GM18520 (cell line): ENCODE data around the gene ZNF488.

ENCODE experiments used
- ATAC-seq: cut with Tn5 transposase; IDR thresholded peaks from one replicate; pipeline ENCODE4 v1.9.1; 2021; ENCODE audit not compliant: unreplicated experiment

ZNF488 gene

GRCh38 chr10:47367646-47368045 lies 16.4 kb downstream of the ZNF488 start:
- no peak for ATAC-seq

- ATAC-seq = no peak
Observed at GRCh38 chr10:47366731-47367460, 17.2 kb downstream of the ZNF488 start.

- ATAC-seq = no peak
Observed at GRCh38 chr10:47366181-47366631, 17.9 kb downstream of the ZNF488 start.

- ATAC-seq = no peak
Observed at GRCh38 chr10:47365431-47366180, 18.5 kb downstream of the ZNF488 start.

- no peak for ATAC-seq
Observed at GRCh38 chr10:47364911-47365310, 19.2 kb downstream of the ZNF488 start.

GRCh38 chr10:47364366-47364765 lies 19.7 kb downstream of the ZNF488 start:
- no peak for ATAC-seq

GRCh38 chr10:47363781-47364180 lies 20.3 kb downstream of the ZNF488 start:
- no peak for ATAC-seq

GRCh38 chr10:47362199-47362598 lies 21.9 kb downstream of the ZNF488 start:
- ATAC-seq = no peak

- ATAC-seq = no peak
Observed at GRCh38 chr10:47361293-47361692, 22.8 kb downstream of the ZNF488 start.

- no peak for ATAC-seq
Observed at GRCh38 chr10:47360419-47361040, 23.6 kb downstream of the ZNF488 start.

GRCh38 chr10:47359626-47360418 lies 24.3 kb downstream of the ZNF488 start:
- no peak for ATAC-seq

GRCh38 chr10:47359101-47359500 lies 25.0 kb downstream of the ZNF488 start:
- no peak for ATAC-seq

- ATAC-seq = no peak
Observed at GRCh38 chr10:47358457-47358856, 25.6 kb downstream of the ZNF488 start.

GRCh38 chr10:47357911-47358310 lies 26.2 kb downstream of the ZNF488 start:
- no peak for ATAC-seq

GRCh38 chr10:47357131-47357582 lies 26.9 kb downstream of the ZNF488 start:
- no peak for ATAC-seq

GRCh38 chr10:47356708-47357107 lies 27.4 kb downstream of the ZNF488 start:
- ATAC-seq = no peak

GRCh38 chr10:47354900-47355299 lies 29.2 kb downstream of the ZNF488 start:
- ATAC-seq = no peak

- ATAC-seq = no peak
Observed at GRCh38 chr10:47354165-47354564, 29.9 kb downstream of the ZNF488 start.

GRCh38 chr10:47353351-47353750 lies 30.7 kb downstream of the ZNF488 start:
- ATAC-seq = no peak

GRCh38 chr10:47351899-47352815 lies 31.9 kb downstream of the ZNF488 start:
- no peak for ATAC-seq
